IMR-90 (cell line): ENCODE measurements around the gene TERB1. TPM values are rescaled to one million over a fixed set of nuclear protein-coding genes. Genes with fewer than 3 reads are reported as not detected.

Experiments used
- ATAC-seq: fragments of 200-7000 bp; cut with Tn5 transposase; 2 replicates; pipeline ENCODE4 v1.9.1; 2020; ENCODE audit warnings: low read depth, mild to moderate bottlenecking, moderate library complexity
- BruUV-seq: library from RNA; stranded (reverse); fragments of 400-500 nt; replicated peaks from 2 replicates; lab custom pipeline; 2021; lab: Mats Ljungman, UMichigan
- CTCF ChIA-PET: fragments of 300-600 bp; formaldehyde crosslinking; extraction: SDS; loops from one replicate; lab custom pipeline; 2021; ENCODE audit warnings: antibody characterized with exemption; lab: Yijun Ruan, JAX
- POLR2A ChIA-PET: fragments of 300-600 bp; sonication (Branson Sonifier 250); formaldehyde crosslinking; loops from one replicate; lab custom pipeline; 2022; ENCODE audit warnings: antibody characterized with exemption; ENCODE audit not compliant: unreplicated experiment; lab: Charles Lee
- DNase-seq: peaks from one replicate; pipeline ENCODE4 v3.0.0; 2013
- H2AFZ ChIP-seq: replicated peaks from 2 replicates; pipeline ENCODE3; 2013; ENCODE audit warnings: low read length, mild to moderate bottlenecking; ENCODE audit not compliant: poor library complexity
- H2AK5ac ChIP-seq: 2 replicates; pipeline ENCODE4 v1.6.1; 2013; ENCODE audit warnings: low read depth, low read length, inconsistent platforms
- H2AK9ac ChIP-seq: replicated peaks from 2 replicates; pipeline ENCODE3; 2013; ENCODE audit warnings: mild to moderate bottlenecking, low read depth, low read length, moderate library complexity; ENCODE audit not compliant: poor library complexity
- H2BK120ac ChIP-seq: 2 replicates; pipeline ENCODE4 v1.6.1; 2013; ENCODE audit warnings: low read depth, low read length, inconsistent platforms
- H2BK15ac ChIP-seq: 3 replicates; pipeline ENCODE4 v1.6.1; 2013; ENCODE audit warnings: low read depth, low read length, inconsistent platforms
- H2BK20ac ChIP-seq: 2 replicates; pipeline ENCODE4 v1.6.1; 2013; ENCODE audit warnings: low read depth, mild to moderate bottlenecking, inconsistent platforms, low read length, moderate library complexity
- H2BK5ac ChIP-seq: 2 replicates; pipeline ENCODE4 v1.6.1; 2013; ENCODE audit warnings: mild to moderate bottlenecking, low read depth, low read length, inconsistent platforms; ENCODE audit not compliant: poor library complexity, severe bottlenecking
- H3K14ac ChIP-seq: replicated peaks from 2 replicates; pipeline ENCODE4 v1.6.1; 2013; ENCODE audit warnings: low read depth, low read length, inconsistent platforms
- H3K18ac ChIP-seq: 2 replicates; pipeline ENCODE4 v1.6.1; 2013; ENCODE audit warnings: low read depth, low read length, control low read depth
- H3K23ac ChIP-seq: 2 replicates; pipeline ENCODE4 v1.6.1; 2013; ENCODE audit warnings: low read depth, low read length, inconsistent platforms
- H3K27ac ChIP-seq: 2 replicates; pipeline ENCODE4 v1.5.1; 2013; ENCODE audit warnings: mild to moderate bottlenecking, control low read depth, low read length; ENCODE audit not compliant: insufficient read depth
- H3K27me3 ChIP-seq: 2 replicates; pipeline ENCODE4 v1.6.1; 2013; ENCODE audit warnings: low read length; ENCODE audit not compliant: control insufficient read depth, insufficient read depth
- H3K36me3 ChIP-seq: 2 replicates; pipeline ENCODE4 v1.6.1; 2013; ENCODE audit warnings: low read length, mixed read lengths; ENCODE audit not compliant: control insufficient read depth, insufficient read depth
- H3K4ac ChIP-seq: 2 replicates; pipeline ENCODE4 v1.6.1; 2013; ENCODE audit warnings: low read depth, low read length, inconsistent platforms
- H3K4me1 ChIP-seq: 2 replicates; pipeline ENCODE4 v1.6.1; 2013; ENCODE audit warnings: low read length, mixed read lengths; ENCODE audit not compliant: control insufficient read depth, insufficient read depth
- H3K4me2 ChIP-seq: 2 replicates; pipeline ENCODE4 v1.6.1; 2013; ENCODE audit warnings: low read depth, mild to moderate bottlenecking, control low read depth, low read length, moderate library complexity
- H3K4me3 ChIP-seq: 2 replicates; pipeline ENCODE4 v1.5.1; 2013; ENCODE audit warnings: low read depth, mild to moderate bottlenecking, control low read depth, low read length, moderate library complexity; ENCODE audit not compliant: insufficient read depth
- H3K56ac ChIP-seq: 2 replicates; pipeline ENCODE4 v1.6.1; 2013; ENCODE audit warnings: low read length, inconsistent platforms; ENCODE audit not compliant: insufficient read depth; ENCODE audit errors: extremely low read depth
- H3K79me1 ChIP-seq, 2 experiments: 2 replicates each; pipeline ENCODE4 v1.6.1; 2013; ENCODE audit warnings: low read length in 2 of 2, inconsistent platforms in 1 of 2, low read depth in 1 of 2
- H3K9ac ChIP-seq: 2 replicates; pipeline ENCODE4 v1.6.1; 2013; ENCODE audit warnings: low read depth, low read length, control low read depth
- H3K9me1 ChIP-seq: 2 replicates; pipeline ENCODE4 v1.6.1; 2013; ENCODE audit warnings: low read length, inconsistent platforms; ENCODE audit not compliant: insufficient read depth
- H3K9me3 ChIP-seq: 2 replicates; pipeline ENCODE4 v1.6.1; 2013; ENCODE audit warnings: low read length; ENCODE audit not compliant: control insufficient read depth, insufficient read depth
- H4K20me1 ChIP-seq: 2 replicates; pipeline ENCODE4 v1.6.1; 2013; ENCODE audit warnings: low read length, inconsistent platforms; ENCODE audit not compliant: insufficient read depth
- H4K5ac ChIP-seq: 2 replicates; pipeline ENCODE4 v1.6.1; 2013; ENCODE audit warnings: mild to moderate bottlenecking, low read depth, low read length, control low read depth
- H4K8ac ChIP-seq, 2 experiments: 2 replicates each; pipeline ENCODE4 v1.6.1; 2013; ENCODE audit warnings: low read depth in 2 of 2, low read length in 2 of 2, control low read depth in 1 of 2, inconsistent platforms in 1 of 2
- H4K91ac ChIP-seq: 2 replicates; pipeline ENCODE4 v1.6.1; 2013; ENCODE audit warnings: low read depth, low read length, inconsistent platforms; ENCODE audit not compliant: insufficient read depth
- BHLHE40 ChIP-seq: fragments of 150-350 bp; IDR thresholded peaks from 2 replicates; pipeline ENCODE4 v1.6.1; 2016; ENCODE audit warnings: mild to moderate bottlenecking, low read depth, low read length
- CEBPB ChIP-seq: IDR thresholded peaks from 2 replicates; pipeline ENCODE4 v1.6.1; 2012; ENCODE audit warnings: low read depth, low read length, improper control_type of control experiment
- FOS ChIP-seq: fragments of 150-350 bp; IDR thresholded peaks from 2 replicates; pipeline ENCODE4 v1.6.1; 2016; ENCODE audit warnings: low read depth, low read length
- MAFK ChIP-seq: IDR thresholded peaks from 2 replicates; pipeline ENCODE4 v1.6.1; 2012; ENCODE audit warnings: low read depth, low read length, improper control_type of control experiment
- POLR2A ChIP-seq: IDR thresholded peaks from 2 replicates; pipeline ENCODE4 v1.6.1; 2012; ENCODE audit warnings: mild to moderate bottlenecking, low read depth, low read length
- RAD21 ChIP-seq: IDR thresholded peaks from 2 replicates; pipeline ENCODE4 v1.6.1; 2012; ENCODE audit warnings: low read length, improper control_type of control experiment
- RCOR1 ChIP-seq: IDR thresholded peaks from 2 replicates; pipeline ENCODE4 v1.6.1; 2012; ENCODE audit warnings: mild to moderate bottlenecking, low read length, improper control_type of control experiment; ENCODE audit not compliant: insufficient replicate concordance
- SMC3 ChIP-seq: fragments of 150-350 bp; IDR thresholded peaks from 2 replicates; pipeline ENCODE4 v1.6.1; 2016; ENCODE audit warnings: low read depth, mild to moderate bottlenecking, antibody characterized with exemption, low read length, moderate library complexity
- WGBS, 2 experiments: methylation state at CpG; one replicate each; pipeline versions ENCODE4 v1.1.5 to v1.1.7; 2013; ENCODE audit warnings: missing lambda C conversion rate in 2 of 2; ENCODE audit not compliant: insufficient read length in 1 of 2; ENCODE audit errors: extremely low coverage in 2 of 2; 5-methylcytosine and 5-hydroxymethylcytosine counted together
- dilution Hi-C: fragments of 300-500 bp; cut with HindIII; formaldehyde crosslinking; loops from one replicate; pipeline ENCODE4 v1.14.3; 2018; ENCODE audit warnings: low sequenced_read_pairs; ENCODE audit not compliant: unreplicated experiment
- in situ Hi-C: fragments of 300-500 bp; cut with MboI; formaldehyde crosslinking; loops from 3 replicates; pipeline ENCODE4 v1.14.3; 2019; ENCODE audit warnings: low sequenced_read_pairs, inconsistent platforms, mixed read lengths
- intact Hi-C: fragments of 100-400 bp; cut with micrococcal nuclease; formaldehyde crosslinking; loops from 2 replicates; pipeline ENCODE4 v1.10.0; 2022
- polyA plus RNA-seq, 3 experiments: library from polyadenylated mRNA; depleted of rRNA; stranded (reverse); fragments of >200 nt; gene quantifications; 2 replicates each; pipeline ENCODE4 v1.2.3, GENCODE V29; 2012; ENCODE audit warnings: low replicate concordance in 1 of 3
- total RNA-seq: library from RNA; depleted of rRNA; stranded (reverse); fragments of >200 nt; gene quantifications from 2 replicates; pipeline ENCODE4 v1.2.3, GENCODE V29; 2012
- TF ChIP-seq, protein P1 (sequence below): fragments of 150-350 bp; IDR thresholded peaks from 2 replicates; pipeline ENCODE4 v1.6.1; 2017; ENCODE audit warnings: mild to moderate bottlenecking, antibody characterized with exemption, low read length, low read depth
- TF ChIP-seq, protein P2 (sequence below): conservative IDR thresholded peaks from 2 replicates; pipeline ENCODE4 v1.5.1; 2012; ENCODE audit warnings: mild to moderate bottlenecking, low read depth, low read length, improper control_type of control experiment

The TERB1 gene
- total and polyA plus RNA-seq, 2 of the 4 experiments (the other 2 are of a cell fraction): not detected

DNA sequence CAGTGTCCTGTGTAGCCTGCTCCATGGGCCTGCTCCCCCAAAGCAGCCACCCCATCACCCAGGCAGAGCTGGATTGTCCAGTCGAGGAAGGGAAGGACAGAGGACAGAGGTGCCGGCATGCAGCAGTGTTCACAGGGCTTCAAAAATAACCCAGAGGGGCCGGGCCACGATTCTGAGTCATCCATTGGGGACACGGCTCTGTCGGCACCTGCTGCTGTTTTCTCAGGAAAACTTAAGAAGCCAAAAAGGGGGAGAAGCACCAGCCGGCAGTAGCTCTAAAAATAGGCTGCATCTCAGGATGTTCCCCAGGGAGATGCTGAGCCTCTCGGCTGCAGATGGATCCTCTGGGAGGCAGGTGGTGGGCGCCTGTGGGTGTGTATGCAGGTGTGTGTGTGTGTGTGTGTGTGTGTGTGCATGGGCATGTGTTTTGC, 44.4 kb upstream of the TERB1 start:
- ATAC-seq: no peak
- Histone ChIP-seq H3K36me3 (no peaks in the 10 kb centered on the region), H2AK5ac (no peak overlapping the region), H3K9ac (no peak overlapping the region), H3K9me1 (0 out of 2 replicates have a peak, but pooled peaks cover 3% of the 10 kb centered on the region), H2BK20ac (no peak overlapping the region), H3K4me2 (no peak overlapping the region), H3K4ac (no peak overlapping the region), H2AFZ (no peak overlapping the region), H3K4me3 (no peak overlapping the region), H3K27me3 (peaks cover 86% of the 10 kb centered on the region), H2BK120ac (no peak overlapping the region), H4K8ac (no peak overlapping the region), H3K27ac (no peak overlapping the region), H3K79me1 (no peaks in the 10 kb centered on the region), H2BK15ac (no peak overlapping the region), H3K23ac (no peak overlapping the region), H3K14ac (no peak overlapping the region), H4K91ac (no peak overlapping the region), H3K9me3 (no peaks in the 10 kb centered on the region), H4K20me1 (no peaks in the 10 kb centered on the region), H2BK5ac (no peak overlapping the region), H3K18ac (no peak overlapping the region), H3K4me1 (no peaks in the 10 kb centered on the region; the same call in 1 of the 2 replicates), H2AK9ac (no peak overlapping the region), H3K56ac (no peak overlapping the region), H4K5ac (no peak overlapping the region)
- POLR2A ChIA-PET: no interaction called here
- TF ChIP-seq, protein P1, sequence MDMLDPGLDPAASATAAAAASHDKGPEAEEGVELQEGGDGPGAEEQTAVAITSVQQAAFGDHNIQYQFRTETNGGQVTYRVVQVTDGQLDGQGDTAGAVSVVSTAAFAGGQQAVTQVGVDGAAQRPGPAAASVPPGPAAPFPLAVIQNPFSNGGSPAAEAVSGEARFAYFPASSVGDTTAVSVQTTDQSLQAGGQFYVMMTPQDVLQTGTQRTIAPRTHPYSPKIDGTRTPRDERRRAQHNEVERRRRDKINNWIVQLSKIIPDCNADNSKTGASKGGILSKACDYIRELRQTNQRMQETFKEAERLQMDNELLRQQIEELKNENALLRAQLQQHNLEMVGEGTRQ: no peak
- TF ChIP-seq RCOR1 (no peak), MAFK (no peak), RAD21 (no peak), FOS (no peak), BHLHE40 (no peak), POLR2A (no peak), CEBPB (no peak), SMC3 (no peak)
- TF ChIP-seq, protein P2, sequence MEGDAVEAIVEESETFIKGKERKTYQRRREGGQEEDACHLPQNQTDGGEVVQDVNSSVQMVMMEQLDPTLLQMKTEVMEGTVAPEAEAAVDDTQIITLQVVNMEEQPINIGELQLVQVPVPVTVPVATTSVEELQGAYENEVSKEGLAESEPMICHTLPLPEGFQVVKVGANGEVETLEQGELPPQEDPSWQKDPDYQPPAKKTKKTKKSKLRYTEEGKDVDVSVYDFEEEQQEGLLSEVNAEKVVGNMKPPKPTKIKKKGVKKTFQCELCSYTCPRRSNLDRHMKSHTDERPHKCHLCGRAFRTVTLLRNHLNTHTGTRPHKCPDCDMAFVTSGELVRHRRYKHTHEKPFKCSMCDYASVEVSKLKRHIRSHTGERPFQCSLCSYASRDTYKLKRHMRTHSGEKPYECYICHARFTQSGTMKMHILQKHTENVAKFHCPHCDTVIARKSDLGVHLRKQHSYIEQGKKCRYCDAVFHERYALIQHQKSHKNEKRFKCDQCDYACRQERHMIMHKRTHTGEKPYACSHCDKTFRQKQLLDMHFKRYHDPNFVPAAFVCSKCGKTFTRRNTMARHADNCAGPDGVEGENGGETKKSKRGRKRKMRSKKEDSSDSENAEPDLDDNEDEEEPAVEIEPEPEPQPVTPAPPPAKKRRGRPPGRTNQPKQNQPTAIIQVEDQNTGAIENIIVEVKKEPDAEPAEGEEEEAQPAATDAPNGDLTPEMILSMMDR: no peak
- intact Hi-C loops: no loop called here
- WGBS, 2 experiments: 34% methylated on average over 8 of the region's 9 CpGs; no CpG with 5 or more reads in 1 of the 2 experiments
- no peak for DNase-seq
- in situ Hi-C loops: no loop called here
- CTCF ChIA-PET: interaction anchor here (0.6 to 1.6 kb wide), 2 partner anchors 15 to 1744 kb away, joined by 3 to 8 read pairs; partner anchors contain the start of gene NAE1
- dilution Hi-C loops: no loop called here
- BruUV-seq: no TSS peak
